ENCODE data around the gene GIPR. TPM values are rescaled to one million over a fixed set of nuclear protein-coding genes. Genes with fewer than 3 reads are reported as not detected.
A peak's percentile ranks its signal among the peaks of the same experiment; 100 is the strongest.

Gene GIPR
- total and polyA plus RNA-seq, 2 of the 13 experiments (the other 11 are each of a cell fraction or from before 2014, with no cell fraction given) = 0.15 to 1.2 TPM

DNA sequence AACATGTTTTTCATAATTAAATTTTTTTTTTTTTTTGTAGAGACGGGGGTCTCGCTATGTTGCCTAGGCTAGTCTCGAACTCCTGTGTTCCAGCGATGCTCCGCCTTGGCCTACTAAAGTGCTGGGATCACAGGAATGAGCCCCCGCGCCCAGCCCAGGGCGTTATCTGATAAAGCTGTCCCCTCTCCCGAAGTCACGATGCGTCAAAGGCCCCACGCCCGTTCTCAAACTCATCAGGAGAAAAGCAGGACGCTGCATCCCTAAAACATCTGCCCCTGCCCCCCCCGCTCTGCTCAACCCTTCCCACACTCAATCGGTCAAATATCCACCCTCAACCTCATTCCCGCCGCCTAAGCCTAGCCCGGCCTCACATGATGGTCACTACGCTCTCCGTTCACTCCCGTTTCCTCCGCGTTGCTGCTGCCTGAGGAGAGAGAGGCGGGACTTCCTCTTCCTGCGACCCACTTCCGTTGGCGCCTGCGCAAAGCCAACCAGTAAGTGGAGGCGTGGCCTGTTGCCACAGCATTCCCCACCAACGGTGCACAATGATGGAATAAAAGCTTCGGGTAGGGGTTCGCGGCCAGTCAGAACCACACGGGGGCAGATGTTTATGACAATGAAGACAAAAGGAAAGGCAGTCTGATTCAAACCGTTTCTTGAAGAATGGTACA is 23.6 kb downstream of the GIPR start, which contains the start of gene SNRPD2:
TSS of gene SNRPD2 (minus strand) at position 438 of the 671 bp plus-strand sequence. CDS start at position 373, 65 bp downstream.
- ChIA-PET POLR2A (interaction anchor here (0.6 to 4.0 kb wide), 22 partner anchors 9 to 267 kb away, joined by 3 to 47 read pairs (median 5); partner anchors contain the start of genes FBXO46, GIPR, OPA3 and SIX5), CTCF (ENCODE audit: low intra/inter-chr PET ratio, low total read pairs) (interaction anchor here (0.5 kb wide), 1 partner anchor 9 kb away, joined by 4 read pairs; no protein-coding TSS in a partner anchor)
- FAIRE-seq (no peak), DNase-seq (ENCODE audit: low spot score) (peak; percentile 91), ATAC-seq (peak; percentile 75)
- TSS peak; percentile 93 for BruUV-seq (replicated peaks)
- peak within 1 kb of the TSS; percentile 91 for H3K4me2 ChIP-seq (ENCODE audit: low read depth, low read length)
- no peaks in the 10 kb centered on the region; a peak in 1 of 5 replicates for H3K27me3 ChIP-seq (ENCODE audit: control insufficient read depth in 1 of 2, insufficient read depth in 2 of 2, low read length in 2 of 2)
- H3K9me3 ChIP-seq (ENCODE audit: low read length) = no peaks in the 10 kb centered on the region
- peaks cover 21% of the 10 kb centered on the region for H3K79me2 ChIP-seq (ENCODE audit: insufficient read depth, low read length)
- intact Hi-C loops (cut with micrococcal nuclease; ENCODE audit: unreplicated experiment) (loop anchor here (1.0 to 2.0 kb wide), 3 partner anchors 14 to 107 kb away; partner anchors contain the start of genes OPA3 and SIX5), in situ Hi-C loops (cut with HindIII; ENCODE audit: extremely low pct_ligation_motif_present, low pct_unique_long_range_greater_than_20kb) (no loop called here)
- no peaks in the 10 kb centered on the region; the same call in 1 of the 2 replicates for H4K20me1 ChIP-seq (ENCODE audit: insufficient read depth, low read length)
- H3K4me3 ChIP-seq (replicated peaks in 1 of 3; ENCODE audit: insufficient read depth in 1 of 3, low read depth in 2 of 3, low read length in 3 of 3) = peak within 1 kb of the TSS; percentile 92 to 95 (median 94)
- peak within 1 kb of the TSS; percentile 77 for H2AFZ ChIP-seq (ENCODE audit: low read length)
- peaks cover 17% of the 10 kb centered on the region for H3K4me1 ChIP-seq (ENCODE audit: insufficient read depth, low read length)
- H3K27ac ChIP-seq (ENCODE audit: extremely low read length, insufficient read depth, low read length) = peak within 1 kb of the TSS; percentile 90
- 1% methylated on average over 36 of the region's 36 CpGs for WGBS (ENCODE audit: low lambda C conversion rate)
- peaks cover 10 to 28% of the 10 kb centered on the region in 2 experiments for H3K36me3 ChIP-seq (replicated peaks in 1 of 2; ENCODE audit: control insufficient read depth in 1 of 2, insufficient read depth in 2 of 2, low read length in 2 of 2)
- H3K9ac ChIP-seq (ENCODE audit: insufficient read depth, low read depth, low read length) = peak within 1 kb of the TSS; percentile 95
- TF ChIP-seq, protein P1, sequence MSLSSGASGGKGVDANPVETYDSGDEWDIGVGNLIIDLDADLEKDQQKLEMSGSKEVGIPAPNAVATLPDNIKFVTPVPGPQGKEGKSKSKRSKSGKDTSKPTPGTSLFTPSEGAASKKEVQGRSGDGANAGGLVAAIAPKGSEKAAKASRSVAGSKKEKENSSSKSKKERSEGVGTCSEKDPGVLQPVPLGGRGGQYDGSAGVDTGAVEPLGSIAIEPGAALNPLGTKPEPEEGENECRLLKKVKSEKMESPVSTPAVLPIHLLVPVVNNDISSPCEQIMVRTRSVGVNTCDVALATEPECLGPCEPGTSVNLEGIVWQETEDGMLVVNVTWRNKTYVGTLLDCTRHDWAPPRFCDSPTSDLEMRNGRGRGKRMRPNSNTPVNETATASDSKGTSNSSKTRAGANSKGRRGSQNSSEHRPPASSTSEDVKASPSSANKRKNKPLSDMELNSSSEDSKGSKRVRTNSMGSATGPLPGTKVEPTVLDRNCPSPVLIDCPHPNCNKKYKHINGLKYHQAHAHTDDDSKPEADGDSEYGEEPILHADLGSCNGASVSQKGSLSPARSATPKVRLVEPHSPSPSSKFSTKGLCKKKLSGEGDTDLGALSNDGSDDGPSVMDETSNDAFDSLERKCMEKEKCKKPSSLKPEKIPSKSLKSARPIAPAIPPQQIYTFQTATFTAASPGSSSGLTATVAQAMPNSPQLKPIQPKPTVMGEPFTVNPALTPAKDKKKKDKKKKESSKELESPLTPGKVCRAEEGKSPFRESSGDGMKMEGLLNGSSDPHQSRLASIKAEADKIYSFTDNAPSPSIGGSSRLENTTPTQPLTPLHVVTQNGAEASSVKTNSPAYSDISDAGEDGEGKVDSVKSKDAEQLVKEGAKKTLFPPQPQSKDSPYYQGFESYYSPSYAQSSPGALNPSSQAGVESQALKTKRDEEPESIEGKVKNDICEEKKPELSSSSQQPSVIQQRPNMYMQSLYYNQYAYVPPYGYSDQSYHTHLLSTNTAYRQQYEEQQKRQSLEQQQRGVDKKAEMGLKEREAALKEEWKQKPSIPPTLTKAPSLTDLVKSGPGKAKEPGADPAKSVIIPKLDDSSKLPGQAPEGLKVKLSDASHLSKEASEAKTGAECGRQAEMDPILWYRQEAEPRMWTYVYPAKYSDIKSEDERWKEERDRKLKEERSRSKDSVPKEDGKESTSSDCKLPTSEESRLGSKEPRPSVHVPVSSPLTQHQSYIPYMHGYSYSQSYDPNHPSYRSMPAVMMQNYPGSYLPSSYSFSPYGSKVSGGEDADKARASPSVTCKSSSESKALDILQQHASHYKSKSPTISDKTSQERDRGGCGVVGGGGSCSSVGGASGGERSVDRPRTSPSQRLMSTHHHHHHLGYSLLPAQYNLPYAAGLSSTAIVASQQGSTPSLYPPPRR (CRISPR knock-in tag; IDR thresholded peaks at IDR 0.05; ENCODE audit: borderline replicate concordance) = no peak
- TF ChIP-seq, protein P2, sequence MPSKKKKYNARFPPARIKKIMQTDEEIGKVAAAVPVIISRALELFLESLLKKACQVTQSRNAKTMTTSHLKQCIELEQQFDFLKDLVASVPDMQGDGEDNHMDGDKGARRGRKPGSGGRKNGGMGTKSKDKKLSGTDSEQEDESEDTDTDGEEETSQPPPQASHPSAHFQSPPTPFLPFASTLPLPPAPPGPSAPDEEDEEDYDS (CRISPR knock-in tag; IDR thresholded peaks at IDR 0.05) = no peak
- no peak for TF ChIP-seq CBX1 (IDR thresholded peaks at IDR 0.05; ENCODE audit: low read depth)
- peak; percentile 50; the same call in 1 of the 2 replicates for TF ChIP-seq ZNF383 (CRISPR knock-in tag; IDR thresholded peaks at IDR 0.05; ENCODE audit: borderline replicate concordance)
- TF ChIP-seq, protein P3, sequence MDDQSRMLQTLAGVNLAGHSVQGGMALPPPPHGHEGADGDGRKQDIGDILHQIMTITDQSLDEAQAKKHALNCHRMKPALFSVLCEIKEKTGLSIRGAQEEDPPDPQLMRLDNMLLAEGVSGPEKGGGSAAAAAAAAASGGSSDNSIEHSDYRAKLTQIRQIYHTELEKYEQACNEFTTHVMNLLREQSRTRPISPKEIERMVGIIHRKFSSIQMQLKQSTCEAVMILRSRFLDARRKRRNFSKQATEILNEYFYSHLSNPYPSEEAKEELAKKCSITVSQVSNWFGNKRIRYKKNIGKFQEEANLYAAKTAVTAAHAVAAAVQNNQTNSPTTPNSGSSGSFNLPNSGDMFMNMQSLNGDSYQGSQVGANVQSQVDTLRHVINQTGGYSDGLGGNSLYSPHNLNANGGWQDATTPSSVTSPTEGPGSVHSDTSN (CRISPR knock-in tag; IDR thresholded peaks at IDR 0.05; ENCODE audit: borderline replicate concordance) = no peak
- TF ChIP-seq, protein P4, sequence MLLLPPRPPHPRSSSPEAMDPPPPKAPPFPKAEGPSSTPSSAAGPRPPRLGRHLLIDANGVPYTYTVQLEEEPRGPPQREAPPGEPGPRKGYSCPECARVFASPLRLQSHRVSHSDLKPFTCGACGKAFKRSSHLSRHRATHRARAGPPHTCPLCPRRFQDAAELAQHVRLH (CRISPR knock-in tag; IDR thresholded peaks at IDR 0.05; ENCODE audit: borderline replicate concordance, low read depth) = peak; percentile 29; the same call in 1 of the 2 replicates
- TF ChIP-seq, protein P5, sequence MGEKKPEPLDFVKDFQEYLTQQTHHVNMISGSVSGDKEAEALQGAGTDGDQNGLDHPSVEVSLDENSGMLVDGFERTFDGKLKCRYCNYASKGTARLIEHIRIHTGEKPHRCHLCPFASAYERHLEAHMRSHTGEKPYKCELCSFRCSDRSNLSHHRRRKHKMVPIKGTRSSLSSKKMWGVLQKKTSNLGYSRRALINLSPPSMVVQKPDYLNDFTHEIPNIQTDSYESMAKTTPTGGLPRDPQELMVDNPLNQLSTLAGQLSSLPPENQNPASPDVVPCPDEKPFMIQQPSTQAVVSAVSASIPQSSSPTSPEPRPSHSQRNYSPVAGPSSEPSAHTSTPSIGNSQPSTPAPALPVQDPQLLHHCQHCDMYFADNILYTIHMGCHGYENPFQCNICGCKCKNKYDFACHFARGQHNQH (CRISPR knock-in tag; IDR thresholded peaks at IDR 0.05) = 0 out of 2 replicates have a peak, but pooled peaks have one; percentile 6
- TF ChIP-seq NAIF1 (CRISPR knock-in tag; IDR thresholded peaks at IDR 0.05; ENCODE audit: borderline replicate concordance) = 0 out of 2 replicates have a peak, but pooled peaks have one; percentile 35
- peak; percentile 69; the same call in 1 of the 2 replicates for TF ChIP-seq ZNF343 (CRISPR knock-in tag; IDR thresholded peaks at IDR 0.05)
- TF ChIP-seq ZMAT3 (CRISPR knock-in tag; conservative IDR thresholded peaks at IDR 0.05) = peak; percentile 42; the same call in 1 of the 2 replicates
- TF ChIP-seq BORCS8-MEF2B (CRISPR knock-in tag; IDR thresholded peaks at IDR 0.05) = peak; percentile 90
- TF ChIP-seq FOXA3 (CRISPR knock-in tag; IDR thresholded peaks at IDR 0.05) = peak; percentile 45; the same call in 1 of the 2 replicates
- TF ChIP-seq TARDBP (CRISPR knock-in tag; IDR thresholded peaks at IDR 0.05) = peak; percentile 70; the same call in 1 of the 2 replicates
